Right atrium auricular region (tissue), 2 donors: Measurements from ENCODE around the gene TCERG1. TPM values are rescaled to one million over a fixed set of nuclear protein-coding genes. Genes with fewer than 3 reads are reported as not detected.

Experiments
- DNase-seq: peaks from one replicate; pipeline ENCODE4 v3.0.0-alpha.2; 2019; ENCODE audit warnings: low spot score
- H3K27ac ChIP-seq, 2 donors: fragments of 200-600 bp; sonication (generic); 1 replicate in 1 of 2; 2 replicates in 1 of 2; pipeline ENCODE4 v1.5.1; 2016 to 2019
- H3K27me3 ChIP-seq, 2 donors: fragments of 200-600 bp; sonication (generic); one replicate each; pipeline versions ENCODE4 v1.5.1 to v1.6.0; 2017 to 2019
- H3K36me3 ChIP-seq: fragments of 200-600 bp; sonication (generic); one replicate; pipeline ENCODE4 v1.5.1; 2016
- H3K4me1 ChIP-seq, 2 donors: fragments of 200-600 bp; sonication (generic); one replicate each; pipeline versions ENCODE4 v1.5.1 to v1.6.0; 2017 to 2019
- H3K4me3 ChIP-seq, 2 donors: fragments of 200-600 bp; sonication (generic); 1 replicate in 1 of 2; 2 replicates in 1 of 2; pipeline ENCODE4 v1.5.1; 2017 to 2019; ENCODE audit warnings: mild to moderate bottlenecking in 1 of 2, moderate library complexity in 1 of 2
- H3K9me3 ChIP-seq, 2 donors: fragments of 200-600 bp; sonication (generic); one replicate each; pipeline ENCODE4 v1.5.1; 2019
- total RNA-seq, 2 donors: library from RNA; depleted of rRNA; stranded (reverse); fragments of >200 nt; gene quantifications; one replicate each; pipeline ENCODE4 v1.1.0, GENCODE V29; 2016
- TF ChIP-seq, protein P1 (sequence below), 2 donors: fragments of 200-600 bp; sonication (generic); IDR thresholded peaks; one replicate each; pipeline ENCODE4 v1.5.1; 2019; ENCODE audit warnings: antibody characterized with exemption in 2 of 2

The TCERG1 gene
- total RNA-seq, 2 donors from 2014 or later = 19.1 to 20.5 TPM

DNA sequence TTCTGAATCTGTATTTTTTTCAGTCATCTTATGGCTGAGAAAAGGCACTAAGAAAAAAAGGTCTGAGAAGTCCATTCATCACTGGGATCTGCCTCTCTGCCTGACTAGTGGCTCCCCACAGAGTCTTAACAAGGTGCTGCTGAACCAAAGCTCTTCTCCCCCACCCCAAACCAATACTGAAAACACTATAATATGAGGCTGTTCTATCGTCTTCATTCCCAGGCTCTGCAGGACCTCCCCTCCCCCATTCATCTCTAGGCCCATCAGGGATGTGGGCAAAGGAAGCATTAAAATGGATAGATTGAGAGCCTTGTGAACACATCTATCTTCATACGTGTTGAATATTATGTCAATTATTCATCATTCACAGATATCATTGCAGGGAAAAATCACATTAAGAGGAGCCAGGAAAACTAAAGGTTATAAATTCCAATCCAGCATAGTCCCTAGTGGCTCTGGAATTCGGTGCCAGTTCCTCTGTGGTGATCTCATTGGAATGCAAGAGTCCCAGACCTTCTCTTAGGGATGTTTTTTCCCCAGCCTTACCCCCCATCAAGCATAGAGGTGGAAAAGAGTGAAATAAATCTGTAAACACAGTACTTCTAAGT, 113.2 kb downstream of the TCERG1 start:
- Histone ChIP-seq H3K27ac (no peak overlapping the region), H3K36me3 (no peaks in the 10 kb centered on the region), H3K4me3 (no peak overlapping the region), H3K9me3 (no peaks in the 10 kb centered on the region), H3K27me3 (no peaks in the 10 kb centered on the region), H3K4me1 (no peaks in the 10 kb centered on the region)
- TF ChIP-seq, protein P1, sequence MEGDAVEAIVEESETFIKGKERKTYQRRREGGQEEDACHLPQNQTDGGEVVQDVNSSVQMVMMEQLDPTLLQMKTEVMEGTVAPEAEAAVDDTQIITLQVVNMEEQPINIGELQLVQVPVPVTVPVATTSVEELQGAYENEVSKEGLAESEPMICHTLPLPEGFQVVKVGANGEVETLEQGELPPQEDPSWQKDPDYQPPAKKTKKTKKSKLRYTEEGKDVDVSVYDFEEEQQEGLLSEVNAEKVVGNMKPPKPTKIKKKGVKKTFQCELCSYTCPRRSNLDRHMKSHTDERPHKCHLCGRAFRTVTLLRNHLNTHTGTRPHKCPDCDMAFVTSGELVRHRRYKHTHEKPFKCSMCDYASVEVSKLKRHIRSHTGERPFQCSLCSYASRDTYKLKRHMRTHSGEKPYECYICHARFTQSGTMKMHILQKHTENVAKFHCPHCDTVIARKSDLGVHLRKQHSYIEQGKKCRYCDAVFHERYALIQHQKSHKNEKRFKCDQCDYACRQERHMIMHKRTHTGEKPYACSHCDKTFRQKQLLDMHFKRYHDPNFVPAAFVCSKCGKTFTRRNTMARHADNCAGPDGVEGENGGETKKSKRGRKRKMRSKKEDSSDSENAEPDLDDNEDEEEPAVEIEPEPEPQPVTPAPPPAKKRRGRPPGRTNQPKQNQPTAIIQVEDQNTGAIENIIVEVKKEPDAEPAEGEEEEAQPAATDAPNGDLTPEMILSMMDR (IDR thresholded peaks at IDR 0.05) = no peak
- DNase-seq = no peak

Other genes starting within 250 kb of the TCERG1 start
- 10 to 100 TPM; 14.8 to 16.4 TPM for gene RBM27, start 243.7 kb upstream of the TCERG1 start, total RNA-seq
- not detected for gene POU4F3, start 108.5 kb upstream of the TCERG1 start, total RNA-seq
- not detected for gene GPR151, start 68.9 kb downstream of the TCERG1 start, total RNA-seq